HEK293T (cell line): ENCODE results near the gene SCYL2.

Experiments used
- CTCF ChIA-PET: fragments of 350-600 bp; formaldehyde crosslinking; extraction: SDS; loops from one replicate; lab custom pipeline; 2021; ENCODE audit warnings: antibody characterized with exemption, inconsistent platforms; lab: Yijun Ruan, JAX
- POLR2A ChIA-PET: fragments of 350-600 bp; formaldehyde crosslinking; extraction: SDS; loops from one replicate; lab custom pipeline; 2020; ENCODE audit warnings: antibody characterized with exemption, inconsistent platforms; lab: Yijun Ruan, JAX
- DNase-seq: peaks from one replicate; pipeline ENCODE4 v3.0.0; 2012; ENCODE audit warnings: mixed read lengths; ENCODE audit errors: extremely low spot score
- ARNT ChIP-seq: fragments of 450-650 bp; IDR thresholded peaks from 2 replicates; pipeline ENCODE4 v1.6.1; 2017; ENCODE audit warnings: mild to moderate bottlenecking
- BHLHE40 ChIP-seq: fragments of 450-650 bp; IDR thresholded peaks from 2 replicates; pipeline ENCODE4 v1.6.1; 2016; ENCODE audit warnings: mild to moderate bottlenecking, moderate library complexity, borderline replicate concordance
- CTBP1 ChIP-seq: fragments of 450-650 bp; IDR thresholded peaks from 2 replicates; pipeline ENCODE4 v1.6.1; 2016; ENCODE audit warnings: borderline replicate concordance
- ELF4 ChIP-seq: fragments of 450-650 bp; IDR thresholded peaks from 2 replicates; pipeline ENCODE4 v1.6.1; 2017; ENCODE audit warnings: antibody characterized with exemption
- FOXA1 ChIP-seq: fragments of 450-650 bp; IDR thresholded peaks from 2 replicates; pipeline ENCODE4 v1.6.1; 2016; ENCODE audit warnings: mild to moderate bottlenecking
- FOXK2 ChIP-seq: fragments of 450-650 bp; IDR thresholded peaks from 2 replicates; pipeline ENCODE4 v1.6.1; 2016; ENCODE audit warnings: mild to moderate bottlenecking
- FOXM1 ChIP-seq: fragments of 450-650 bp; IDR thresholded peaks from 2 replicates; pipeline ENCODE4 v1.6.1; 2017; ENCODE audit warnings: mild to moderate bottlenecking, borderline replicate concordance
- HDGF ChIP-seq: fragments of 450-650 bp; IDR thresholded peaks from 2 replicates; pipeline ENCODE4 v1.6.1; 2017; ENCODE audit warnings: antibody characterized with exemption, borderline replicate concordance
- L3MBTL2 ChIP-seq: fragments of 450-650 bp; conservative IDR thresholded peaks from 2 replicates; pipeline ENCODE4 v1.6.1; 2016; ENCODE audit warnings: mild to moderate bottlenecking
- LEF1 ChIP-seq: fragments of 450-650 bp; IDR thresholded peaks from 2 replicates; pipeline ENCODE4 v1.6.1; 2017; ENCODE audit warnings: mild to moderate bottlenecking, borderline replicate concordance
- NFRKB ChIP-seq: fragments of 450-650 bp; IDR thresholded peaks from 2 replicates; pipeline ENCODE4 v1.6.1; 2016; ENCODE audit warnings: mild to moderate bottlenecking, moderate library complexity
- SP1 ChIP-seq: fragments of 450-650 bp; IDR thresholded peaks from 2 replicates; pipeline ENCODE4 v1.6.1; 2017
- SUZ12 ChIP-seq: fragments of 450-650 bp; IDR thresholded peaks from 2 replicates; pipeline ENCODE4 v1.6.1; 2016; ENCODE audit warnings: mild to moderate bottlenecking
- TARDBP ChIP-seq: fragments of 450-650 bp; IDR thresholded peaks from 2 replicates; pipeline ENCODE4 v1.6.1; 2016
- ZNF384 ChIP-seq: fragments of 450-650 bp; IDR thresholded peaks from 2 replicates; pipeline ENCODE4 v1.6.1; 2016
- TF ChIP-seq, protein P1 (sequence below): fragments of 450-650 bp; IDR thresholded peaks from 2 replicates; pipeline ENCODE4 v1.6.1; 2016

SCYL2 gene

GRCh38 chr12:100382338-100382737 is 115.4 kb downstream of the SCYL2 start:
- TF ChIP-seq TARDBP (no peak), BHLHE40 (no peak), LEF1 (no peak), L3MBTL2 (no peak), ZNF384 (no peak), SP1 (no peak), FOXA1 (no peak), FOXK2 (no peak)
- TF ChIP-seq, protein P1, sequence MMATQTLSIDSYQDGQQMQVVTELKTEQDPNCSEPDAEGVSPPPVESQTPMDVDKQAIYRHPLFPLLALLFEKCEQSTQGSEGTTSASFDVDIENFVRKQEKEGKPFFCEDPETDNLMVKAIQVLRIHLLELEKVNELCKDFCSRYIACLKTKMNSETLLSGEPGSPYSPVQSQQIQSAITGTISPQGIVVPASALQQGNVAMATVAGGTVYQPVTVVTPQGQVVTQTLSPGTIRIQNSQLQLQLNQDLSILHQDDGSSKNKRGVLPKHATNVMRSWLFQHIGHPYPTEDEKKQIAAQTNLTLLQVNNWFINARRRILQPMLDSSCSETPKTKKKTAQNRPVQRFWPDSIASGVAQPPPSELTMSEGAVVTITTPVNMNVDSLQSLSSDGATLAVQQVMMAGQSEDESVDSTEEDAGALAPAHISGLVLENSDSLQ: no peak
- POLR2A ChIA-PET: no interaction called here
- CTCF ChIA-PET: interaction anchor here (0.7 kb wide), 1 partner anchor 22 kb away, joined by 3 read pairs; no protein-coding TSS in a partner anchor
- no peak for DNase-seq

DNA sequence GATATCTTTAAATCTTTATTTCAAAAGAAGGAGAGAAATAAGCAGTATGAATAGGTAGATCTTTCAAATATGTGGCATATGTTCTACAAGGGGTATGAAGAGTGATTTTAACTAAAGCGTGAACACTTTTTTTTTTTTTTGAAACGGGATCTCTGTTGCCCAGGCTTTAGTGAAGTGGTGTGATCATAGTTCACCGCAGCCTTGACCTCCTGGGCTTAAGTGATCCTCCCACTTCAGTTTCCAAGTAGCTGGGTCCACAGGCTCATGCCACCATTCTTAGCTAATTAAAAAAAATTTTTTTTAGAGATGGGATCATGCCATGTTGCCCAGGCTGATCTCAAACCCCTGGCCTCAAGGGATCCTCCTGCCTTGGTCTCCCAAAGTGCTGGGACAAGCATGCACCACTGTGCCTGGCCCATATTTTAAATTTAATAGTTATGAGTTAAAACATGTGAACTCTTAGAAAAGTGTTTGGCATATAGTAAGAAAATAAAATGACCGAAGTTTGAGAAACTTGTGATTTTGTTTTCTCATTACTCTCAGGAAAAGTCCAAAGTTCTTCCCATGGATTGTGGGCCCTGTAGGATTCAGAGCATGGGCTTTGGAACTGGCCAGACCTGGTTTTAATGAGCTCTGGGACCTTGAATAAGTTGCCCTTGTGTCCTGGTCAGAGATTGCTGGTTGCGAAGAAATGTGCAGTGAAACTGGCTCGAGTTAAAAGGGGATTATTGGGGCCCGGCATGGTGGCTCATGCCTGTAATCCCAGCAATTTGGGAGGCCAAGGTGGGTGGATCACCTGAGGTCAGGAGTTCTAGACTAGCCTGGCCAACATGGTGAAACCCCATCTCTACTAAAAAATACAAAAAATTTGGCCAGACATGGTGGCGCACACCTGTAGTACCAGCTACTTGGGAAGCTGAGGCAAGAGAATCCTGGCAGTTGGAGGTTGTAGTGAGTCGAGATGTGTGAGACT is 116.9 kb downstream of the SCYL2 start:
- no peak for TF ChIP-seq HDGF
- no peak for TF ChIP-seq ARNT
- no peak for TF ChIP-seq TARDBP
- TF ChIP-seq NFRKB: no peak
- no peak for TF ChIP-seq ZNF384
- no peak for TF ChIP-seq FOXA1
- no peak for TF ChIP-seq BHLHE40
- no peak for TF ChIP-seq FOXM1
- no peak for TF ChIP-seq L3MBTL2
- POLR2A ChIA-PET: no interaction called here
- DNase-seq: no peak
- CTCF ChIA-PET: no interaction called here

DNA sequence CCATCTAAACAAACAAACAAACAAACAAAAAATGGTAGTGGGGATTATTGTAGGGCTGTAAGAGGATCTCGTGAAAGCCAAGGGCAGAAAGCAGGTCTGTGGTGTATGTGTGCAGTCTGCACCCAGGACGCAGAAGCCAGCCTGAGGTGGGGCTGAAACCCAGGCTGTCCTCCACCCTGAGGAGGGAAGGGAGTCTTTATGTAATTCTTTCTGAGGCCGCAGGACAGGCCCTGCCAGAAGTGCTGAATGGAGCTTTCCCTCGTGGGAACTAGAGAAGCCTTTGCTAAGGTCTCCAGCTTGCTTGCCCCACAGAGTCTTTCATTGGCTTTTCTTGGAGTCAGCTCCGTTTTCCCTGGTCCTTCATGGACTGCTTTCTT is 117.6 kb downstream of the SCYL2 start:
- DNase-seq: no peak
- POLR2A ChIA-PET: no interaction called here
- TF ChIP-seq FOXA1 (no peak), LEF1 (no peak), ELF4 (no peak), FOXM1 (no peak), TARDBP (no peak), L3MBTL2 (no peak), NFRKB (no peak), CTBP1 (no peak), SP1 (no peak), ARNT (no peak), SUZ12 (no peak), BHLHE40 (no peak), ZNF384 (no peak), FOXK2 (no peak), HDGF (no peak)
- TF ChIP-seq, protein P1: no peak
- CTCF ChIA-PET: interaction anchor here (0.6 to 2.1 kb wide), 2 partner anchors 20 to 1627 kb away, joined by 4 to 8 read pairs; no protein-coding TSS in a partner anchor

- CTCF ChIA-PET: no interaction called here
- POLR2A ChIA-PET: no interaction called here
- no peak for DNase-seq
- TF ChIP-seq HDGF (no peak), FOXM1 (no peak), L3MBTL2 (no peak)
These were observed 121.4 kb downstream of the SCYL2 start for GRCh38 chr12:100388382-100388781.
